Neural cell (in vitro differentiated cells): ENCODE measurements around the gene SUFU.

Experiments
- CTCF ChIP-seq: fragments of 450-650 bp; IDR thresholded peaks from 2 replicates; pipeline ENCODE4 v1.5.1; 2014; ENCODE audit warnings: antibody characterized with exemption, mild to moderate bottlenecking, moderate library complexity; ENCODE audit not compliant: poor library complexity, severe bottlenecking
- EP300 ChIP-seq: fragments of 450-650 bp; conservative IDR thresholded peaks from 2 replicates; pipeline ENCODE4 v1.6.1; 2014; ENCODE audit warnings: antibody characterized with exemption, mild to moderate bottlenecking, moderate library complexity; ENCODE audit not compliant: poor library complexity, severe bottlenecking
- EZH2 ChIP-seq: fragments of 200-600, 300-800 bp; shearing (Covaris generic), sonication (generic); IDR thresholded peaks from 2 replicates; pipeline ENCODE4 v1.6.1; 2014; ENCODE audit warnings: antibody characterized with exemption, low read length, borderline replicate concordance, mild to moderate bottlenecking; ENCODE audit not compliant: insufficient read depth, poor library complexity, severe bottlenecking
- MXI1 ChIP-seq: fragments of 450-650 bp; conservative IDR thresholded peaks from 2 replicates; pipeline ENCODE4 v1.6.1; 2014; ENCODE audit warnings: antibody characterized with exemption, mild to moderate bottlenecking; ENCODE audit not compliant: poor library complexity, severe bottlenecking
- POLR2AphosphoS5 ChIP-seq: IDR thresholded peaks from 2 replicates; pipeline ENCODE4 v1.6.1; 2012
- RAD21 ChIP-seq: fragments of 450-650 bp; conservative IDR thresholded peaks from 2 replicates; pipeline ENCODE4 v1.6.1; 2014; ENCODE audit warnings: antibody characterized with exemption, mild to moderate bottlenecking, moderate library complexity
- SMC3 ChIP-seq: fragments of 450-650 bp; conservative IDR thresholded peaks from 2 replicates; pipeline ENCODE4 v1.6.1; 2014; ENCODE audit warnings: antibody characterized with exemption, mild to moderate bottlenecking, moderate library complexity; ENCODE audit not compliant: poor library complexity
- TAF1 ChIP-seq: IDR thresholded peaks from 2 replicates; pipeline ENCODE4 v1.6.1; 2012; ENCODE audit warnings: low read depth
- TF ChIP-seq, protein P1 (sequence below): IDR thresholded peaks from 2 replicates; pipeline ENCODE4 v1.6.1; 2012; ENCODE audit warnings: borderline replicate concordance

DNA sequence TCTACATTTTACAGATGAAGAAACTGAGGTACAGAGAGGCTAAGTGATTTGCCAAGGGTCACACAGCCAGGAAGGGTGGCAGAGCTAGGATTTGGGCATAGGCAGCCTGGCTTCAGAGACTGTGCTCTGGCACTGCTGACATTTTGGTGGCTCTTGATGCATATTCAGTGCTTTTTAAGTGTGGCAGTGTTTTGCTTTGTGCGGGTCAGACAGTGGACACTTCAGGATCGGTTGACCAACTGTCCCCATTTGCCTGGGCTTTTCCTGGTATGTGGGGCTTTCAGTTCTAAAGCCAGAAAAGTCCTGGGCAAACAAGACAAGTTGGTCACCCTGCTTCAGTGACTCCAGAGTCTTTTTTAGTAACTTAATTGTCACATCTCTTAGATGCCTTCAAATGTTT, 35.0 kb downstream of the SUFU start:
- TF ChIP-seq CTCF (no peak), TAF1 (no peak), POLR2AphosphoS5 (no peak), SMC3 (no peak), EZH2 (no peak), RAD21 (no peak), EP300 (no peak), MXI1 (no peak)
- TF ChIP-seq, protein P1, sequence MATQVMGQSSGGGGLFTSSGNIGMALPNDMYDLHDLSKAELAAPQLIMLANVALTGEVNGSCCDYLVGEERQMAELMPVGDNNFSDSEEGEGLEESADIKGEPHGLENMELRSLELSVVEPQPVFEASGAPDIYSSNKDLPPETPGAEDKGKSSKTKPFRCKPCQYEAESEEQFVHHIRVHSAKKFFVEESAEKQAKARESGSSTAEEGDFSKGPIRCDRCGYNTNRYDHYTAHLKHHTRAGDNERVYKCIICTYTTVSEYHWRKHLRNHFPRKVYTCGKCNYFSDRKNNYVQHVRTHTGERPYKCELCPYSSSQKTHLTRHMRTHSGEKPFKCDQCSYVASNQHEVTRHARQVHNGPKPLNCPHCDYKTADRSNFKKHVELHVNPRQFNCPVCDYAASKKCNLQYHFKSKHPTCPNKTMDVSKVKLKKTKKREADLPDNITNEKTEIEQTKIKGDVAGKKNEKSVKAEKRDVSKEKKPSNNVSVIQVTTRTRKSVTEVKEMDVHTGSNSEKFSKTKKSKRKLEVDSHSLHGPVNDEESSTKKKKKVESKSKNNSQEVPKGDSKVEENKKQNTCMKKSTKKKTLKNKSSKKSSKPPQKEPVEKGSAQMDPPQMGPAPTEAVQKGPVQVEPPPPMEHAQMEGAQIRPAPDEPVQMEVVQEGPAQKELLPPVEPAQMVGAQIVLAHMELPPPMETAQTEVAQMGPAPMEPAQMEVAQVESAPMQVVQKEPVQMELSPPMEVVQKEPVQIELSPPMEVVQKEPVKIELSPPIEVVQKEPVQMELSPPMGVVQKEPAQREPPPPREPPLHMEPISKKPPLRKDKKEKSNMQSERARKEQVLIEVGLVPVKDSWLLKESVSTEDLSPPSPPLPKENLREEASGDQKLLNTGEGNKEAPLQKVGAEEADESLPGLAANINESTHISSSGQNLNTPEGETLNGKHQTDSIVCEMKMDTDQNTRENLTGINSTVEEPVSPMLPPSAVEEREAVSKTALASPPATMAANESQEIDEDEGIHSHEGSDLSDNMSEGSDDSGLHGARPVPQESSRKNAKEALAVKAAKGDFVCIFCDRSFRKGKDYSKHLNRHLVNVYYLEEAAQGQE: no peak
